Neural crest cell (in vitro differentiated cells): Measurements from ENCODE around the gene C3orf33. TPM values are rescaled to one million over a fixed set of nuclear protein-coding genes. Genes with fewer than 3 reads are reported as not detected.
"Not testable (repeated sequence)": the region's sequence is repeated elsewhere in the genome, so short reads cannot be mapped to it uniquely, and the experiment has no call there.

Experiments used
- DNase-seq: peaks from one replicate; pipeline ENCODE4 v3.0.0; 2021; ENCODE audit warnings: low read depth, mixed read lengths, low spot score
- H3K27ac Mint-ChIP-seq: one replicate; pipeline ENCODE4 v1.8.0; 2021; ENCODE audit warnings: mild to moderate bottlenecking, mixed read lengths; ENCODE audit not compliant: unreplicated experiment
- H3K27me3 Mint-ChIP-seq: 2 replicates; pipeline ENCODE4 v1.8.0; 2021; ENCODE audit warnings: low read depth, mild to moderate bottlenecking, mixed read lengths
- H3K36me3 Mint-ChIP-seq: 2 replicates; pipeline ENCODE4 v1.8.0; 2021; ENCODE audit warnings: low read depth, mild to moderate bottlenecking, mixed read lengths
- H3K4me1 Mint-ChIP-seq: 2 replicates; pipeline ENCODE4 v1.8.0; 2021; ENCODE audit warnings: mixed read lengths
- H3K4me3 Mint-ChIP-seq: one replicate; pipeline ENCODE4 v1.8.0; 2021; ENCODE audit warnings: mild to moderate bottlenecking, mixed read lengths
- H3K9me3 Mint-ChIP-seq: 2 replicates; pipeline ENCODE4 v1.8.0; 2021; ENCODE audit warnings: mixed read lengths
- CTCF ChIP-seq: fragments of 200-600 bp; sonication (generic); conservative IDR thresholded peaks from 2 replicates; pipeline ENCODE4 v1.5.0; 2021; ENCODE audit warnings: antibody characterized with exemption, mild to moderate bottlenecking
- long read RNA-seq: library from polyadenylated mRNA; unstranded; transcript quantifications from one replicate; pipeline ENCODE4 v2.0.0, GENCODE V29; 2020
- total RNA-seq: library from RNA; stranded (reverse); gene quantifications from 2 replicates; pipeline ENCODE4 v1.2.1, GENCODE V29; 2021

Gene C3orf33
- 4.2 and 4.4 TPM in 2 replicates for total RNA-seq
- long read RNA-seq, transcript C3orf33-201 (5 exons, 1,884 nt): major isoform, 5 of 10 reads
- long read RNA-seq, partial matches to known transcripts: 0 of 10 reads
- long read RNA-seq, other reads (novel, unspliced or antisense): 5 of 10 reads

GRCh38 chr3:155805802-155806618 is at the start of gene C3orf33:
TSS of gene C3orf33 (minus strand) at chr3:155806278. CDS start at chr3:155806252, 26 bp downstream.
- peak within 1 kb of the TSS; percentile 95 for H3K27ac Mint-ChIP-seq
- DNase-seq: peak; percentile 66

GRCh38 chr3:155854141-155854940 is 48.3 kb upstream of the C3orf33 start, which contains the start of gene SLC33A1:
TSS of gene SLC33A1 (minus strand) at chr3:155854427. CDS start at chr3:155853997, 430 bp downstream.
- Mint-ChIP-seq H3K4me1 (peaks cover 34% of the 10 kb centered on the region), H3K36me3 (peaks cover 4% of the 10 kb centered on the region), H3K27me3 (peaks cover 4% of the 10 kb centered on the region), H3K4me3 (peak within 1 kb of the TSS; percentile 97), H3K27ac (peak within 1 kb of the TSS; percentile 97), H3K9me3 (peaks cover 4% of the 10 kb centered on the region)
- peak; percentile 96 for DNase-seq
- no peak for TF ChIP-seq CTCF

More at GRCh38 chr3:155805802-155806618, at the start of gene C3orf33:
- no peaks in the 10 kb centered on the region for H3K9me3 Mint-ChIP-seq
- peak within 1 kb of the TSS; percentile 90 for H3K4me3 Mint-ChIP-seq
- H3K4me1 Mint-ChIP-seq: peaks cover 14% of the 10 kb centered on the region
- H3K36me3 Mint-ChIP-seq: peaks cover 10% of the 10 kb centered on the region
- peak; percentile 89 for TF ChIP-seq CTCF
- no peaks in the 10 kb centered on the region for H3K27me3 Mint-ChIP-seq

- H3K9me3 Mint-ChIP-seq: peaks cover 4% of the 10 kb centered on the region
- peaks cover 4% of the 10 kb centered on the region for H3K27me3 Mint-ChIP-seq
- H3K27ac Mint-ChIP-seq: peak overlapping the region; percentile 72
- TF ChIP-seq CTCF: peak; percentile 44
- DNase-seq: peak; percentile 14
- H3K4me3 Mint-ChIP-seq: peak overlapping the region; percentile 97
- H3K4me1 Mint-ChIP-seq: peaks cover 34% of the 10 kb centered on the region
- H3K36me3 Mint-ChIP-seq: peaks cover 4% of the 10 kb centered on the region
Measured at GRCh38 chr3:155853214-155854140, 47.4 kb upstream of the C3orf33 start.

GRCh38 chr3:155852341-155852740 is 46.3 kb upstream of the C3orf33 start:
- DNase-seq: no peak
- Mint-ChIP-seq H3K9me3 (peaks cover 4% of the 10 kb centered on the region), H3K36me3 (peaks cover 8% of the 10 kb centered on the region), H3K4me1 (peaks cover 39% of the 10 kb centered on the region), H3K27me3 (peaks cover 3% of the 10 kb centered on the region), H3K27ac (peak overlapping the region; percentile 46), H3K4me3 (peak overlapping the region; percentile 97)
- no peak for TF ChIP-seq CTCF

GRCh38 chr3:155849404-155849803 is 43.3 kb upstream of the C3orf33 start:
- DNase-seq, H3K27me3 Mint-ChIP-seq, H3K9me3 Mint-ChIP-seq, H3K36me3 Mint-ChIP-seq, H3K27ac Mint-ChIP-seq: not testable (repeated sequence)
- peaks cover 41% of the 10 kb centered on the region for H3K4me1 Mint-ChIP-seq
- H3K4me3 Mint-ChIP-seq: peak overlapping the region; percentile 68
